SU-DHL-6 (cell line): ENCODE data around the gene PRKG2.

Experiments used
- H2AFZ ChIP-seq: fragments of 200-600 bp; sonication (generic); 2 replicates; pipeline ENCODE4 v1.6.1; 2014; ENCODE audit warnings: low read depth, mild to moderate bottlenecking, moderate library complexity, mixed read lengths, antibody characterized with exemption, low read length; ENCODE audit not compliant: severe bottlenecking
- H3F3A ChIP-seq: fragments of 200-600 bp; shearing (Covaris generic); 2 replicates; pipeline ENCODE4 v1.6.0; 2016; ENCODE audit warnings: antibody characterized with exemption, mild to moderate bottlenecking; ENCODE audit not compliant: insufficient read depth
- H3K27ac ChIP-seq: fragments of 200-600 bp; sonication (generic); 2 replicates; pipeline ENCODE4 v1.5.1; 2016; ENCODE audit warnings: low read depth, mild to moderate bottlenecking, low read length, moderate library complexity, mixed read lengths
- H3K27me3 ChIP-seq: fragments of 200-600 bp; sonication (generic), shearing (Covaris generic); 2 replicates; pipeline ENCODE4 v1.6.0; 2014; ENCODE audit warnings: mild to moderate bottlenecking, low read length
- H3K36me3 ChIP-seq: fragments of 200-600 bp; sonication (generic); 2 replicates; pipeline ENCODE4 v1.6.1; 2014; ENCODE audit warnings: mild to moderate bottlenecking, low read length, mixed read lengths
- H3K4me2 ChIP-seq: fragments of 300-600, 200-600 bp; shearing (Covaris generic), sonication (generic); 2 replicates; pipeline ENCODE4 v1.6.0; 2014; ENCODE audit warnings: low read length, low read depth, mild to moderate bottlenecking; ENCODE audit not compliant: poor library complexity, severe bottlenecking
- H3K4me3 ChIP-seq: fragments of 200-600 bp; sonication (generic); 2 replicates; pipeline ENCODE4 v1.5.1; 2014; ENCODE audit warnings: antibody characterized with exemption, low read length, mild to moderate bottlenecking, mixed read lengths; ENCODE audit not compliant: insufficient read depth, poor library complexity, severe bottlenecking
- H3K79me2 ChIP-seq: fragments of 200-600 bp; sonication (generic); 2 replicates; pipeline ENCODE4 v1.6.1; 2014; ENCODE audit warnings: mild to moderate bottlenecking, low read length, moderate library complexity; ENCODE audit not compliant: insufficient read depth
- H3K9ac ChIP-seq: fragments of 200-600 bp; sonication (generic); 2 replicates; pipeline ENCODE4 v1.7.0; 2014; ENCODE audit warnings: mild to moderate bottlenecking, low read length
- H3K9me2 ChIP-seq: fragments of 200-600 bp; sonication (generic); replicated peaks from 2 replicates; pipeline ENCODE4 v1.6.1; 2014; ENCODE audit warnings: low read length; ENCODE audit not compliant: insufficient read depth
- H3K9me3 ChIP-seq: fragments of 200-600 bp; sonication (generic); 2 replicates; pipeline ENCODE4 v1.6.1; 2014; ENCODE audit warnings: low read length, mixed read lengths; ENCODE audit not compliant: insufficient read depth
- H4K20me1 ChIP-seq: fragments of 200-600 bp; sonication (generic); 2 replicates; pipeline ENCODE4 v1.6.1; 2014; ENCODE audit warnings: low read depth, mild to moderate bottlenecking, antibody characterized with exemption, low read length, moderate library complexity, mixed read lengths
- EZH2phosphoT487 ChIP-seq: fragments of 200-600 bp; sonication (generic), shearing (Covaris generic); conservative IDR thresholded peaks from 2 replicates; pipeline ENCODE4 v1.6.1; 2018; ENCODE audit warnings: mild to moderate bottlenecking, antibody characterized with exemption, low read length, moderate library complexity, mixed read lengths
- TF ChIP-seq, protein P1 (sequence below): fragments of 200-600 bp; sonication (generic); IDR thresholded peaks from one replicate; pipeline ENCODE4 v1.5.1; 2017; ENCODE audit warnings: antibody characterized with exemption, mild to moderate bottlenecking, low read length, moderate library complexity; ENCODE audit not compliant: insufficient read depth, poor library complexity, severe bottlenecking

Gene PRKG2

DNA sequence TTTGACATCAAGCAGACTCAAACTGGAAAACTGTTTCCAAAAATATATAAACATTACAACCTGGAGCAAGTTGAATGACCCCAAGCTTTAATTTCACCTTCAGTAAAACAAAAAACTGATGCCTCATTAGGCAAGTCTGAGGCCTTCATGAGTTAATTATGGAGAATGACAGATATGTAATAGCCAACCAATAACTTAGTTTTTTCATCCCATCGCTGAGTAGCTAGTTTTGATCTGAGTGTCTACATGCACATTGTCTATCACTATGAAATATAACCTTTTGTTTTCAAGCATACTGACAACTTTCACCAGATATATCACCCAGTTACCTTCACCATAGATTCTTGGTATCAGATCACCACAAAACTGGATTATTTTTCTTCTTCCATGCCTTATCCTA is 16.4 kb downstream of the PRKG2 start:
- Histone ChIP-seq H3K79me2 (no peaks in the 10 kb centered on the region), H3K9me2 (no peaks in the 10 kb centered on the region), H4K20me1 (no peaks in the 10 kb centered on the region), H3K27me3 (no peaks in the 10 kb centered on the region), H3F3A (no peaks in the 10 kb centered on the region), H3K27ac (no peak overlapping the region), H3K4me3 (no peak overlapping the region), H3K9me3 (no peaks in the 10 kb centered on the region), H3K36me3 (no peaks in the 10 kb centered on the region), H3K9ac (no peak overlapping the region), H2AFZ (no peak overlapping the region), H3K4me2 (no peak overlapping the region)
- TF ChIP-seq EZH2phosphoT487, result no peak
- TF ChIP-seq, protein P1, sequence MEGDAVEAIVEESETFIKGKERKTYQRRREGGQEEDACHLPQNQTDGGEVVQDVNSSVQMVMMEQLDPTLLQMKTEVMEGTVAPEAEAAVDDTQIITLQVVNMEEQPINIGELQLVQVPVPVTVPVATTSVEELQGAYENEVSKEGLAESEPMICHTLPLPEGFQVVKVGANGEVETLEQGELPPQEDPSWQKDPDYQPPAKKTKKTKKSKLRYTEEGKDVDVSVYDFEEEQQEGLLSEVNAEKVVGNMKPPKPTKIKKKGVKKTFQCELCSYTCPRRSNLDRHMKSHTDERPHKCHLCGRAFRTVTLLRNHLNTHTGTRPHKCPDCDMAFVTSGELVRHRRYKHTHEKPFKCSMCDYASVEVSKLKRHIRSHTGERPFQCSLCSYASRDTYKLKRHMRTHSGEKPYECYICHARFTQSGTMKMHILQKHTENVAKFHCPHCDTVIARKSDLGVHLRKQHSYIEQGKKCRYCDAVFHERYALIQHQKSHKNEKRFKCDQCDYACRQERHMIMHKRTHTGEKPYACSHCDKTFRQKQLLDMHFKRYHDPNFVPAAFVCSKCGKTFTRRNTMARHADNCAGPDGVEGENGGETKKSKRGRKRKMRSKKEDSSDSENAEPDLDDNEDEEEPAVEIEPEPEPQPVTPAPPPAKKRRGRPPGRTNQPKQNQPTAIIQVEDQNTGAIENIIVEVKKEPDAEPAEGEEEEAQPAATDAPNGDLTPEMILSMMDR, result no peak

DNA sequence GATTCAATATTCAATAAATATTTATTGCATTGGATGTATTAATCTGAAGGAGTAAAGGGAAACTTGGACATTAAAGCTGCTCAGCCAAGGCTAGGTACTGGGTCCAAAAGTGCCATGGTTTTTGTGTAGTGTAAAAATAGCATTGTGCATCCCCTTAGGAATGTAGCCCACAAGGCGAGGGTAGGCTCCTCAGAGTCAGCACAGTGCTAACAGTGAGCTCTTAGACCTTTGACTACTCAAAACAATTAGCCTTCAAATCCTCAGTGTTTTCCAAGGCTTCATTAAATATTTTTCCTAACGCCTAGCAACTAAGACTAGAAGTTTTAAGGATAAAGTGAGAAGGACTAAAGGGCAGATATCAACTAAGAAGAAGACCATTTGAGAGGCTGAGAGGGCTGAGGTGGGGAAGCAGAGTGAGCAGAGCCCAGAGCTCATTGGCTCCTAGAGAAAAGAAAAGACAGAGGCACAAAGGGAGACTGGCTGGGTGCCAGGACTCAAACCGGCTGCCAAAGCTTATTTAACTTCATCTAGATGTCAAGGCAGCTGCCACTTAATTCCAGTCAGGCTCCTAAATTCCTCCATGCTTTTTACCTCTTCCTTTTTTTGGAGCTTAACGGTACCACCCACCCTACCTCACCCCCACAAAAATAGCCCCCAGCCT is 17.0 kb downstream of the PRKG2 start:
- Histone ChIP-seq H3K4me3 (no peak overlapping the region), H4K20me1 (no peaks in the 10 kb centered on the region), H3F3A (no peaks in the 10 kb centered on the region), H3K4me2 (no peak overlapping the region), H3K36me3 (no peaks in the 10 kb centered on the region), H2AFZ (no peak overlapping the region), H3K9me3 (no peaks in the 10 kb centered on the region), H3K27ac (no peak overlapping the region), H3K79me2 (no peaks in the 10 kb centered on the region), H3K9ac (no peak overlapping the region), H3K9me2 (no peaks in the 10 kb centered on the region), H3K27me3 (no peaks in the 10 kb centered on the region)
- TF ChIP-seq, protein P1, result no peak
- no peak for TF ChIP-seq EZH2phosphoT487

DNA sequence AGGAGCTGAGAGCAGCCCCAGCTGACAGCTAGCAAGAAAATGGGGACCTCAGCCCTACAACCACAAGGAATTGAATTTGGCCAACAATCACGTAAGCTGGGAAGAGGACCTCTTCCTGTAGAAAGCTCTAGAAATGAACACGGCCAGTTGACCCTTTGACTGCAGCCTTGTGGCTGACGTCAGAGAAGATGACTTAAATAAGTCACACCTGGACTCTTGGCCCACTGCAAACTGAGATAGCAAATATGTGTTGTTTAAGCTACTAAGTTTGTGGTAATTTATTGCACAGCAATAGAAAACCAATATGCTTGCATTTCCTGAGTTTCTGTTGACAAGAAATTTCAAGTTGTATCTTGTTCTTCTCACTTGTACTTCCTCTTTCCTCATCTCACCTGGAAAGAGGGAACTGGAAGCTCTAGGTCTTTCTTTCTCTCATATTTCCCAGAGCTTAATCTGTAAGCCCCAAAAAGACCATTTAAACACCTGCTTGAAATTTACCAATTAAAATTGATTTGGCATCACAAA is 18.8 kb downstream of the PRKG2 start:
- Histone ChIP-seq H3K9ac (no peak overlapping the region), H3K27ac (no peak overlapping the region), H3K79me2 (no peaks in the 10 kb centered on the region), H3K36me3 (no peaks in the 10 kb centered on the region), H4K20me1 (no peaks in the 10 kb centered on the region), H3K27me3 (no peaks in the 10 kb centered on the region), H3F3A (no peaks in the 10 kb centered on the region), H2AFZ (no peak overlapping the region), H3K4me2 (no peak overlapping the region), H3K4me3 (no peak overlapping the region), H3K9me3 (no peaks in the 10 kb centered on the region), H3K9me2 (no peaks in the 10 kb centered on the region)
- TF ChIP-seq, protein P1, result no peak
- no peak for TF ChIP-seq EZH2phosphoT487
